Spleen (tissue), 7 donors: ENCODE data around the gene DNAH9.

ENCODE experiments used
- POLR2A ChIP-seq, 3 donors: fragments of 450-650 bp; IDR thresholded peaks; one replicate each; pipeline ENCODE4 v1.5.1; 2017; ENCODE audit warnings: antibody characterized with exemption in 3 of 3, mild to moderate bottlenecking in 1 of 3
- TF ChIP-seq, protein P1 (sequence below), 11 experiments: fragments of 200-600 bp in 7 of 11; fragments of 450-650 bp in 4 of 11; sonication (generic) in 4 of 11; IDR thresholded peaks in 8 of 11; conservative IDR thresholded peaks in 3 of 11; 1 replicate in 7 of 11; 2 replicates in 4 of 11; pipeline versions ENCODE4 v1.4.0 to v1.8.0; 2016 to 2021; ENCODE audit warnings: antibody characterized with exemption in 11 of 11, inconsistent platforms in 4 of 11, mild to moderate bottlenecking in 1 of 11
- donor health status: DM: no; HTN: no; CAD: no; lungs with moderate emphysema.
- donor health status: DM: no; HTN: no; CAD: no.
- donor health status: DM: no; HTN: no; CAD: no.

DNA sequence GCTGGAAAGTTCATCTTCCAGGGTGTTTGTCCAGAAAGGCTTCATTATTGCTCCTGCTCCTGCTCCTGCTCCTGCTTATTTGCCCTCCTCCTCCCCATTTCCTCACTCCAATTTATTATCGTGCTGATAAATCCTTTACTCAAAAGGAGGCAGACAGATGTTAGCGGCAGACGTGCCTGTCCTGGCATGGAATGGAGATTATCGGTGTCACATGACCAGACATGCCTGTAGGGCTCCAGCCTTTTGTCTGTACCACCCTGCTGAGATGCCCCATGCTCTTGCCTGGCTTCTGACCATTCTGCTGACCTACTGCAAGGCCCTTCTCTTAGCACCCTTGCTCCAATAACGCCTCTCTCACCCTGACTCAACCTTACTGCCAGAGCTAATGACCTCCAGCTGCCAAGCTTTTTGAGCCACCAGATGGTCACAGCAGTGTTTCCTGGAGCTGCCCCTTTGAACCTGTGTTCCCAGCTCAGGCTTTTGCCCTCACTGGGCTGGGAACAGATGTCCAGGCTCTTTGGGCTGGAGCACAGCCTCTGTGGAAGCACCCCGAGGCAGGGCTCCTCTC lies 12.8 kb downstream of the DNAH9 start:
- TF ChIP-seq, protein P1, sequence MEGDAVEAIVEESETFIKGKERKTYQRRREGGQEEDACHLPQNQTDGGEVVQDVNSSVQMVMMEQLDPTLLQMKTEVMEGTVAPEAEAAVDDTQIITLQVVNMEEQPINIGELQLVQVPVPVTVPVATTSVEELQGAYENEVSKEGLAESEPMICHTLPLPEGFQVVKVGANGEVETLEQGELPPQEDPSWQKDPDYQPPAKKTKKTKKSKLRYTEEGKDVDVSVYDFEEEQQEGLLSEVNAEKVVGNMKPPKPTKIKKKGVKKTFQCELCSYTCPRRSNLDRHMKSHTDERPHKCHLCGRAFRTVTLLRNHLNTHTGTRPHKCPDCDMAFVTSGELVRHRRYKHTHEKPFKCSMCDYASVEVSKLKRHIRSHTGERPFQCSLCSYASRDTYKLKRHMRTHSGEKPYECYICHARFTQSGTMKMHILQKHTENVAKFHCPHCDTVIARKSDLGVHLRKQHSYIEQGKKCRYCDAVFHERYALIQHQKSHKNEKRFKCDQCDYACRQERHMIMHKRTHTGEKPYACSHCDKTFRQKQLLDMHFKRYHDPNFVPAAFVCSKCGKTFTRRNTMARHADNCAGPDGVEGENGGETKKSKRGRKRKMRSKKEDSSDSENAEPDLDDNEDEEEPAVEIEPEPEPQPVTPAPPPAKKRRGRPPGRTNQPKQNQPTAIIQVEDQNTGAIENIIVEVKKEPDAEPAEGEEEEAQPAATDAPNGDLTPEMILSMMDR (IDR thresholded peaks at IDR 0.05 in 8 of 11, conservative IDR thresholded peaks at IDR 0.05 in 3 of 11) = no peak
- TF ChIP-seq POLR2A (IDR thresholded peaks at IDR 0.05) = no peak
